SK-N-SH treated with all-trans-retinoic acid at 6 μM for 48 hours (cell line): ENCODE measurements around the gene KCNH1.

Source experiments
- ATAC-seq: fragments of 200-7000 bp; cut with Tn5 transposase; 3 replicates; pipeline ENCODE4 v1.9.1; 2020; ENCODE audit warnings: mild to moderate bottlenecking, moderate library complexity
- ARNTL ChIP-seq: fragments of 450-650 bp; formaldehyde crosslinking; IDR thresholded peaks from 2 replicates; pipeline ENCODE4 v1.5.0; 2020; ENCODE audit warnings: low read depth, mild to moderate bottlenecking, moderate library complexity, borderline replicate concordance
- BACH2 ChIP-seq: fragments of 250-450 bp; sonication (Bioruptor Pico); IDR thresholded peaks from 2 replicates; pipeline ENCODE4 v1.9.0; 2021; ENCODE audit warnings: mild to moderate bottlenecking, borderline replicate concordance
- CSDC2 ChIP-seq: fragments of 250-450 bp; sonication (Bioruptor Pico); IDR thresholded peaks from 2 replicates; pipeline ENCODE4 v1.5.0; 2020; ENCODE audit warnings: mild to moderate bottlenecking, moderate library complexity
- ESRRG ChIP-seq: fragments of 250-450 bp; sonication (Bioruptor Pico); IDR thresholded peaks from 2 replicates; pipeline ENCODE4 v1.6.1; 2021; ENCODE audit warnings: mild to moderate bottlenecking
- GLIS3 ChIP-seq: fragments of 250-450 bp; sonication (Bioruptor Pico); IDR thresholded peaks from 2 replicates; pipeline ENCODE4 v1.5.0; 2020; ENCODE audit warnings: mild to moderate bottlenecking, moderate library complexity
- OSR1 ChIP-seq: fragments of 250-450 bp; sonication (Bioruptor Pico); IDR thresholded peaks from 2 replicates; pipeline ENCODE4 v1.8.0; 2022; ENCODE audit warnings: moderate library complexity, mild to moderate bottlenecking, inconsistent platforms
- PPARA ChIP-seq: fragments of 250-450 bp; sonication (Bioruptor Pico); IDR thresholded peaks from 2 replicates; pipeline ENCODE4 v1.5.0; 2020; ENCODE audit warnings: mild to moderate bottlenecking, borderline replicate concordance
- RARB ChIP-seq: fragments of 250-450 bp; sonication (Bioruptor Pico); IDR thresholded peaks from 2 replicates; pipeline ENCODE4 v1.8.0; 2021; ENCODE audit warnings: mild to moderate bottlenecking, moderate library complexity
- SNAI2 ChIP-seq: fragments of 250-450 bp; sonication (Bioruptor Pico); IDR thresholded peaks from 2 replicates; pipeline ENCODE4 v1.5.0; 2020; ENCODE audit warnings: mild to moderate bottlenecking, moderate library complexity
- TCF4 ChIP-seq: fragments of 250-450 bp; sonication (Bioruptor Pico); IDR thresholded peaks from 2 replicates; pipeline ENCODE4 v1.8.0; 2021; ENCODE audit warnings: mild to moderate bottlenecking, moderate library complexity, borderline replicate concordance
- ZC3H10 ChIP-seq: fragments of 250-450 bp; sonication (Bioruptor Pico); IDR thresholded peaks from 2 replicates; pipeline ENCODE4 v1.5.1; 2021; ENCODE audit warnings: mild to moderate bottlenecking, moderate library complexity
- ZFP3 ChIP-seq: fragments of 250-450 bp; sonication (Bioruptor Pico); IDR thresholded peaks from 2 replicates; pipeline ENCODE4 v1.5.0; 2020; ENCODE audit warnings: mild to moderate bottlenecking, moderate library complexity
- ZFP30 ChIP-seq: fragments of 450-650 bp; formaldehyde crosslinking; IDR thresholded peaks from 2 replicates; pipeline ENCODE4 v1.5.0; 2022; ENCODE audit warnings: mild to moderate bottlenecking, moderate library complexity
- ZNF70 ChIP-seq: fragments of 450-650 bp; formaldehyde crosslinking; IDR thresholded peaks from 2 replicates; pipeline ENCODE4 v1.5.0; 2020; ENCODE audit warnings: mild to moderate bottlenecking, moderate library complexity
- ZNF8 ChIP-seq: fragments of 450-650 bp; formaldehyde crosslinking; IDR thresholded peaks from 2 replicates; pipeline ENCODE4 v1.5.0; 2020; ENCODE audit warnings: mild to moderate bottlenecking, moderate library complexity
- TF ChIP-seq, protein P1 (sequence below): fragments of 250-450 bp; sonication (Bioruptor Pico); IDR thresholded peaks from 2 replicates; pipeline ENCODE4 v1.5.1; 2020; ENCODE audit warnings: low read depth, mild to moderate bottlenecking, moderate library complexity
- TF ChIP-seq, protein P2 (sequence below): fragments of 250-450 bp; sonication (Bioruptor Pico); IDR thresholded peaks from 2 replicates; pipeline ENCODE4 v1.8.0; 2020; ENCODE audit warnings: mild to moderate bottlenecking, moderate library complexity, borderline replicate concordance
- TF ChIP-seq, protein P3 (sequence below): fragments of 250-450 bp; sonication (Bioruptor Pico); IDR thresholded peaks from 2 replicates; pipeline ENCODE4 v1.5.0; 2020; ENCODE audit warnings: mild to moderate bottlenecking, moderate library complexity
- TF ChIP-seq, protein P4 (sequence below): fragments of 250-450 bp; sonication (Bioruptor Pico); IDR thresholded peaks from 2 replicates; pipeline ENCODE4 v1.5.1; 2021; ENCODE audit warnings: mild to moderate bottlenecking, moderate library complexity
- TF ChIP-seq, protein P5 (sequence below): fragments of 250-450 bp; sonication (Bioruptor Pico); IDR thresholded peaks from 2 replicates; pipeline ENCODE4 v1.8.0; 2021; ENCODE audit warnings: low read depth, mild to moderate bottlenecking, moderate library complexity, borderline replicate concordance

The KCNH1 gene

DNA sequence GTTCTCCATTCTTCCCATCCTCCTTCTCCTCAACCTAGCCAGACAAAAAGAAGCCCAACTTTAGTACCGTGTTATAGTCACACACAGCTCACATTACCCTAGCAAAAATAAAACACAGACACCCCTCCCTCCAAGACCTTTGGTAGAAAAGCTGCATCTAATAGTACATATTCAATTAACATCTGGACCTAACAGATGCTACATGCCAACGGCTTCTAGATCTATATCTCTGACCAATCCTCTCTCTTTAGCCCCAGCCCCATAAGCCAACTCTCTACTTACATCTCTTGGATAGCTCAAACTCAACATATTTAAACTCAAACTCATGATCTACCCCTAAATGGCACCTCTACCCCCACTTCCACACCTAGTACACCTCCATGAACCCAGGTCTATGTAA lies 233.1 kb downstream of the KCNH1 start (continued):
- TF ChIP-seq, protein P1, sequence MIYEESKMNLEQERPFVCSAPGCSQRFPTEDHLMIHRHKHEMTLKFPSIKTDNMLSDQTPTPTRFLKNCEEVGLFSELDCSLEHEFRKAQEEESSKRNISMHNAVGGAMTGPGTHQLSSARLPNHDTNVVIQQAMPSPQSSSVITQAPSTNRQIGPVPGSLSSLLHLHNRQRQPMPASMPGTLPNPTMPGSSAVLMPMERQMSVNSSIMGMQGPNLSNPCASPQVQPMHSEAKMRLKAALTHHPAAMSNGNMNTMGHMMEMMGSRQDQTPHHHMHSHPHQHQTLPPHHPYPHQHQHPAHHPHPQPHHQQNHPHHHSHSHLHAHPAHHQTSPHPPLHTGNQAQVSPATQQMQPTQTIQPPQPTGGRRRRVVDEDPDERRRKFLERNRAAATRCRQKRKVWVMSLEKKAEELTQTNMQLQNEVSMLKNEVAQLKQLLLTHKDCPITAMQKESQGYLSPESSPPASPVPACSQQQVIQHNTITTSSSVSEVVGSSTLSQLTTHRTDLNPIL (CRISPR knock-in tag) = no peak

DNA sequence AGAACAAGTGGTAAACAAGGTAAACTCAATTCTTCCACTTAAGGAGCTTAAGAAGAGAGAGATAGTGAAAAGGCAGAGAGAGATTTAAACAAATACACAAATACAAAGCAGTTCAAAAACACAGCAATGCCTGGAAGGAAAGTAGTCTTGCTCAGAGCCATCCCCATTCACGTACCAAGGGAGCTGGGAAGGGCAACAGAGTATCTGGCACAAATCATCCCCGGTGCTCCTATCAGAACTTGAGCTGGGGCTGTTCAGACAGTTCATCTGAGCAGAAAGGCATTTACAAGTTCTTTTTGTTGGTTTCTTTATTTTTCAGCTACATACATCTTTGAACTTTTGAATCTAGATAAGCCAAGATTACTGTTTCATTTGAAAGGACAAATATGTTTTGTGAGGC lies 233.9 kb downstream of the KCNH1 start:
- TF ChIP-seq GLIS3 (no peak), TCF4 (no peak), ZC3H10 (CRISPR knock-in tag) (no peak), ESRRG (CRISPR knock-in tag) (no peak), ZNF8 (CRISPR knock-in tag) (no peak), CSDC2 (no peak), OSR1 (CRISPR knock-in tag) (no peak), ARNTL (CRISPR knock-in tag) (no peak), RARB (CRISPR knock-in tag) (no peak), SNAI2 (CRISPR knock-in tag) (no peak), ZFP3 (CRISPR knock-in tag) (no peak), ZFP30 (CRISPR knock-in tag) (no peak), BACH2 (CRISPR knock-in tag) (no peak), PPARA (no peak)
- TF ChIP-seq, protein P2, sequence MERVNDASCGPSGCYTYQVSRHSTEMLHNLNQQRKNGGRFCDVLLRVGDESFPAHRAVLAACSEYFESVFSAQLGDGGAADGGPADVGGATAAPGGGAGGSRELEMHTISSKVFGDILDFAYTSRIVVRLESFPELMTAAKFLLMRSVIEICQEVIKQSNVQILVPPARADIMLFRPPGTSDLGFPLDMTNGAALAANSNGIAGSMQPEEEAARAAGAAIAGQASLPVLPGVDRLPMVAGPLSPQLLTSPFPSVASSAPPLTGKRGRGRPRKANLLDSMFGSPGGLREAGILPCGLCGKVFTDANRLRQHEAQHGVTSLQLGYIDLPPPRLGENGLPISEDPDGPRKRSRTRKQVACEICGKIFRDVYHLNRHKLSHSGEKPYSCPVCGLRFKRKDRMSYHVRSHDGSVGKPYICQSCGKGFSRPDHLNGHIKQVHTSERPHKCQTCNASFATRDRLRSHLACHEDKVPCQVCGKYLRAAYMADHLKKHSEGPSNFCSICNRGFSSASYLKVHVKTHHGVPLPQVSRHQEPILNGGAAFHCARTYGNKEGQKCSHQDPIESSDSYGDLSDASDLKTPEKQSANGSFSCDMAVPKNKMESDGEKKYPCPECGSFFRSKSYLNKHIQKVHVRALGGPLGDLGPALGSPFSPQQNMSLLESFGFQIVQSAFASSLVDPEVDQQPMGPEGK (CRISPR knock-in tag) = no peak
- TF ChIP-seq, protein P3, sequence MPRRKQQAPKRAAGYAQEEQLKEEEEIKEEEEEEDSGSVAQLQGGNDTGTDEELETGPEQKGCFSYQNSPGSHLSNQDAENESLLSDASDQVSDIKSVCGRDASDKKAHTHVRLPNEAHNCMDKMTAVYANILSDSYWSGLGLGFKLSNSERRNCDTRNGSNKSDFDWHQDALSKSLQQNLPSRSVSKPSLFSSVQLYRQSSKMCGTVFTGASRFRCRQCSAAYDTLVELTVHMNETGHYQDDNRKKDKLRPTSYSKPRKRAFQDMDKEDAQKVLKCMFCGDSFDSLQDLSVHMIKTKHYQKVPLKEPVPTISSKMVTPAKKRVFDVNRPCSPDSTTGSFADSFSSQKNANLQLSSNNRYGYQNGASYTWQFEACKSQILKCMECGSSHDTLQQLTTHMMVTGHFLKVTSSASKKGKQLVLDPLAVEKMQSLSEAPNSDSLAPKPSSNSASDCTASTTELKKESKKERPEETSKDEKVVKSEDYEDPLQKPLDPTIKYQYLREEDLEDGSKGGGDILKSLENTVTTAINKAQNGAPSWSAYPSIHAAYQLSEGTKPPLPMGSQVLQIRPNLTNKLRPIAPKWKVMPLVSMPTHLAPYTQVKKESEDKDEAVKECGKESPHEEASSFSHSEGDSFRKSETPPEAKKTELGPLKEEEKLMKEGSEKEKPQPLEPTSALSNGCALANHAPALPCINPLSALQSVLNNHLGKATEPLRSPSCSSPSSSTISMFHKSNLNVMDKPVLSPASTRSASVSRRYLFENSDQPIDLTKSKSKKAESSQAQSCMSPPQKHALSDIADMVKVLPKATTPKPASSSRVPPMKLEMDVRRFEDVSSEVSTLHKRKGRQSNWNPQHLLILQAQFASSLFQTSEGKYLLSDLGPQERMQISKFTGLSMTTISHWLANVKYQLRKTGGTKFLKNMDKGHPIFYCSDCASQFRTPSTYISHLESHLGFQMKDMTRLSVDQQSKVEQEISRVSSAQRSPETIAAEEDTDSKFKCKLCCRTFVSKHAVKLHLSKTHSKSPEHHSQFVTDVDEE (CRISPR knock-in tag) = no peak
- no peak for ATAC-seq

DNA sequence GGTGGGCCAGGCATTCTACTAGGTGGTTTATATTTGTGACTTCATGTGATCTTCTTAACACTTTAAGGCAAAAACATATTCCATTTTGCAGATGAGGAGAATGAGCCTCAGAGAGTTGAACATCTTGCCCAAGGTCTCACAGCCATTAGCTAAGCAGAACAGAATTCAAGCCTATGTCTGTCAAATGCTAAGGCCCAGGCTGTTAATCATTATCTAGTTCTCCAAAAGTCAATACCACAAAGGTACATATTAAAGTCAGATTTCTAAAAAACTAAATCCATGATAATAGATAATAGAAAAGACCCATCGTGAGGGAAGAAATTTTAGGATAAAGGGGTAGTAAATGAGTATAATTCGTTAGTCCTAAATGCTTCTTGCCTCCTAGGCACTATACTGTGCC lies 234.3 kb downstream of the KCNH1 start:
- TF ChIP-seq ZNF70 (CRISPR knock-in tag) (no peak), SNAI2 (CRISPR knock-in tag) (no peak), CSDC2 (no peak), ZNF8 (CRISPR knock-in tag) (no peak), GLIS3 (no peak), BACH2 (CRISPR knock-in tag) (no peak), ZC3H10 (CRISPR knock-in tag) (no peak), ESRRG (CRISPR knock-in tag) (no peak)
- TF ChIP-seq, protein P4, sequence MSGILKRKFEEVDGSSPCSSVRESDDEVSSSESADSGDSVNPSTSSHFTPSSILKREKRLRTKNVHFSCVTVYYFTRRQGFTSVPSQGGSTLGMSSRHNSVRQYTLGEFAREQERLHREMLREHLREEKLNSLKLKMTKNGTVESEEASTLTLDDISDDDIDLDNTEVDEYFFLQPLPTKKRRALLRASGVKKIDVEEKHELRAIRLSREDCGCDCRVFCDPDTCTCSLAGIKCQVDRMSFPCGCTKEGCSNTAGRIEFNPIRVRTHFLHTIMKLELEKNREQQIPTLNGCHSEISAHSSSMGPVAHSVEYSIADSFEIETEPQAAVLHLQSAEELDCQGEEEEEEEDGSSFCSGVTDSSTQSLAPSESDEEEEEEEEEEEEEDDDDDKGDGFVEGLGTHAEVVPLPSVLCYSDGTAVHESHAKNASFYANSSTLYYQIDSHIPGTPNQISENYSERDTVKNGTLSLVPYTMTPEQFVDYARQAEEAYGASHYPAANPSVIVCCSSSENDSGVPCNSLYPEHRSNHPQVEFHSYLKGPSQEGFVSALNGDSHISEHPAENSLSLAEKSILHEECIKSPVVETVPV (CRISPR knock-in tag) = no peak
- TF ChIP-seq, protein P5, sequence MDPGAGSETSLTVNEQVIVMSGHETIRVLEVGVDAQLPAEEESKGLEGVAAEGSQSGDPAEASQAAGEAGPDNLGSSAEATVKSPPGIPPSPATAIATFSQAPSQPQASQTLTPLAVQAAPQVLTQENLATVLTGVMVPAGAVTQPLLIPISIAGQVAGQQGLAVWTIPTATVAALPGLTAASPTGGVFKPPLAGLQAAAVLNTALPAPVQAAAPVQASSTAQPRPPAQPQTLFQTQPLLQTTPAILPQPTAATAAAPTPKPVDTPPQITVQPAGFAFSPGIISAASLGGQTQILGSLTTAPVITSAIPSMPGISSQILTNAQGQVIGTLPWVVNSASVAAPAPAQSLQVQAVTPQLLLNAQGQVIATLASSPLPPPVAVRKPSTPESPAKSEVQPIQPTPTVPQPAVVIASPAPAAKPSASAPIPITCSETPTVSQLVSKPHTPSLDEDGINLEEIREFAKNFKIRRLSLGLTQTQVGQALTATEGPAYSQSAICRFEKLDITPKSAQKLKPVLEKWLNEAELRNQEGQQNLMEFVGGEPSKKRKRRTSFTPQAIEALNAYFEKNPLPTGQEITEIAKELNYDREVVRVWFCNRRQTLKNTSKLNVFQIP (CRISPR knock-in tag) = no peak
- TF ChIP-seq, protein P3 (CRISPR knock-in tag) = no peak
- no peak for ATAC-seq
